ENCODE data around the gene CABLES2.

Gene CABLES2

DNA sequence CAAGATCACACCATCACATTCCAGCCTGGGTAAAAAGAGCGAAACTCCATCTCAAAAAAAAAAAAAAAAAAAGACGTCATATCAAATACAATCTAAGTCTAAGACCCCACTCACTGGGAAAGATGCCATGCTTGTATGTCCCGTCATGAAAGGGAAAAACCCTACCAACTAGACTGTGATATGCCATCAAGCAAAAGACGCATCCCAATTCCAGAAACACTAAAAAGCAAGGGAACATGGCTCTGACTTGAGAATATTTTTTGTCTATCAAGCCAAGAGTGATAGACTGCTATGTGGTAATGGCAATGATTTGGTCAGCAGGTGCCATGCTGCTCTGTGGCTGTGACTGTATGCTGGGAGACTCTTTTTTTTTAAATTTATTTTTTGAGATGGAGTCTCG lies 63.0 kb downstream of the CABLES2 start:
- DNase-seq: no peak

DNA sequence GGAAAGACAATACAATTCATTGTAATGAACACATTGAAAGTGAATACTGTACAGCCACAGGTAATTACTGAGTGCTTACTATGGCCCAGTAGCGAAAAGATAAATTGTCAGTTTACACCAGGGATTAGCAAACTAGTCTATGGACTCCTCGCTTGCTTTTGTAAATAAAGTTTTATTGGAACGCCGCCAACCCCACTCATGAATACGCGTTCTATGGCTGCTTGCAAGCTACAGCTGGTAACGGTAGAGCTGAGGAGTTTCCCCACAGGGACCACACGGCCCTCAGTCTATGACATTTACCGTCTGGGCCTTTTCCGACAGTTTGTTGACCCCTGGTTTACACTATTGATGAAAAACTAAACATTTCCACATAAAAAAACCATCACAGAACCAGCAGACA lies 64.2 kb downstream of the CABLES2 start:
- DNase-seq: no peak

DNA sequence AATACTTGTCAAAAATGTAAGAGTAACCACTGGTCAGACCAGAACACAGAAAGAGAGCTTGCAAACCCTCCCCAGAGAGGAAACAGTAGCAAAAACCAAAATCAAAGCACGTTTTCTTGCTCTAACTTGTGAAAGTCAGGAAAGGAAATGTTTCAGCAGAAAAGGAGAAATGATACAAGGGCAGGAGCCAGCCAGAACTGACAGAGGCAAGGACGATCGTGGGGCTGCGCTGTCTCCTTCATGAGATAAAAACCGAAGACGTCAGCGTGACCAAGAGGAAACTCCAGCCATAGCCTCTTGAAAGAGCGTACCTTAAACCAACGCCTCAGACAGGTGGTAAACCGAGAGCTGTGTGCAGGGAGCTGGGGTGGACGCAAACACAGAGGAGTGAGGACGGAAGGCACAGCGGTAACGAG lies 67.4 kb downstream of the CABLES2 start:
- DNase-seq: no peak
